ENCODE measurements around the gene PRICKLE4.

- TF ChIP-seq EZH2 (IDR thresholded peaks at IDR 0.05; ENCODE audit: borderline replicate concordance, insufficient read depth, low read depth, low read length, poor library complexity, severe bottlenecking), result no peak
- TF ChIP-seq, protein P1, sequence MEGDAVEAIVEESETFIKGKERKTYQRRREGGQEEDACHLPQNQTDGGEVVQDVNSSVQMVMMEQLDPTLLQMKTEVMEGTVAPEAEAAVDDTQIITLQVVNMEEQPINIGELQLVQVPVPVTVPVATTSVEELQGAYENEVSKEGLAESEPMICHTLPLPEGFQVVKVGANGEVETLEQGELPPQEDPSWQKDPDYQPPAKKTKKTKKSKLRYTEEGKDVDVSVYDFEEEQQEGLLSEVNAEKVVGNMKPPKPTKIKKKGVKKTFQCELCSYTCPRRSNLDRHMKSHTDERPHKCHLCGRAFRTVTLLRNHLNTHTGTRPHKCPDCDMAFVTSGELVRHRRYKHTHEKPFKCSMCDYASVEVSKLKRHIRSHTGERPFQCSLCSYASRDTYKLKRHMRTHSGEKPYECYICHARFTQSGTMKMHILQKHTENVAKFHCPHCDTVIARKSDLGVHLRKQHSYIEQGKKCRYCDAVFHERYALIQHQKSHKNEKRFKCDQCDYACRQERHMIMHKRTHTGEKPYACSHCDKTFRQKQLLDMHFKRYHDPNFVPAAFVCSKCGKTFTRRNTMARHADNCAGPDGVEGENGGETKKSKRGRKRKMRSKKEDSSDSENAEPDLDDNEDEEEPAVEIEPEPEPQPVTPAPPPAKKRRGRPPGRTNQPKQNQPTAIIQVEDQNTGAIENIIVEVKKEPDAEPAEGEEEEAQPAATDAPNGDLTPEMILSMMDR (IDR thresholded peaks at IDR 0.05), result no peak
Measured at GRCh38 chr6:41732591-41733359, 47.8 kb upstream of the PRICKLE4 start.

All from B cell (primary cell).